ENCODE data around the gene DDX27.

DDX27 gene

GRCh38 chr20:49245921-49246740, 26.9 kb downstream of the DDX27 start:
- DNase-seq (ENCODE audit: extremely low spot score, insufficient read length, low read depth) = peak; percentile 25
- FAIRE-seq = peak; percentile 74

DNA sequence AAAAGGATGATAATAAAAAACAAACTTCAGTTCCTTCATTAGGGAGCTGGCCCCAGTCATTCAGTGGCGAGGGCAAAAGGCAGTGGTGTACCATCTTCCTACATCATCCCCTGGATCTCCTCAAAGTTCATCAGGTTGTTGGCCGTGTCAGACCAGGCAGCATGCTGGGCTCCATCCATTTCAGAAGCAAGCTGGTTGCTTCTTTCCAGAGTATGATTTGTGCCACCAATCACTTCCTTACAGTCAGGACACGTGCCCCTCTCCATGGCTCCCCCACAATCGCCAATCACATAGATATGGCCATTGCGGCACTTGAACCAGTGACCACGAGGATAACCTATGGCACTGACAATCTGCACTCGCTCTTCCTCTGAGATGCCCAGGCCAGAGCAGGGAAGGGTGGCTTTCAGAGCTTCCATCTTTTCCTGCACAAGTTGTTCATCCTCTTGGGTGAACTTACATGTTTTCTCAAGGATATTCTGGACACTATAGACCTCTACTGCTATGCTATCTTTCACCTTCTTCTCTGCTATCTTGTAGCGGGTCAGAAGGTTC, 28.0 kb downstream of the DDX27 start:
- FAIRE-seq (no peak), DNase-seq (ENCODE audit: extremely low spot score, insufficient read length, low read depth) (no peak)

GRCh38 chr20:49247792-49248191, 28.6 kb downstream of the DDX27 start:
- DNase-seq (ENCODE audit: extremely low spot score, insufficient read length, low read depth) (no peak), FAIRE-seq (no peak)

GRCh38 chr20:49248301-49248700, 29.1 kb downstream of the DDX27 start:
- no peak for FAIRE-seq
- DNase-seq (ENCODE audit: extremely low spot score, insufficient read length, low read depth) = no peak

GRCh38 chr20:49248879-49249665, 29.9 kb downstream of the DDX27 start:
- no peak for FAIRE-seq
- DNase-seq (ENCODE audit: extremely low spot score, insufficient read length, low read depth) = no peak

DNA sequence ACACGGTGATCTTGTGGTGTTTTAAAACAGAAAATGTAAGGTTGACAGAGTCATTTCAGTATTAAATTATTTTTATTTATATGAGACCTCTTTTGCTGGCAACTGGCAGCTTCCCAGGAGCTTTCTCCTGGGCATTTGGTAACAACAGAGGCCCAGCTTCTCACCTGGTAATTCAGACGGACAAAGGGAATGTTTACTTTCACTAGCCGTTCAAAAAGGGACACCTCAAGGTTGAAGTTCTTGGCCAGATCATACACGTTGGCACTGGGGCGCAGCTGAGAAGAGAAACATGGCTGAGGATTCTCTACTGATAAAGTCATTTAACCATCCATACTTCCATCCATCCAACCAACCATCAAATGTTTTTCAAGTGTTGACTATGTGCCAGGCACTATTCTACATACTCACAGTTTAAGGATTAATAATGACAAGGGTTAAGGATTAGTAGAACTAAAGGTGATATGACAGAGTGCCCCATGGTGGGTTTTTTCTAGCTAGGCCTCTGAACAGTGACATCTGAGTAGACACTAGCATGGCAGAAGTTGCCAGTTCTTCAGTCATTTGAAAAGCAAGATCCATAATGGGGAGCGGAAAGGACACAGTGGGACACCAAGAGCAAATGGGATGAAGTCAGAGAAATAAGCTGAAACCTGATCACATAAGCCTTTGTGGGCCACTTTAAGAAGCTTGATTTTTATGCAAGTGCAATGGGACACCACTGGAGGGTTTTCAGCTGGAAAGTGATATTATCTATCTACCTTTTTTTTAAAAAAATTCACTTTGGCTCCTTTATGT, 33.5 kb downstream of the DDX27 start:
- no peak for FAIRE-seq
- DNase-seq (ENCODE audit: extremely low spot score, insufficient read length, low read depth) = no peak

- no peak for FAIRE-seq
- DNase-seq (ENCODE audit: extremely low spot score, insufficient read length, low read depth) = no peak
Observed at GRCh38 chr20:49256261-49256660, 37.0 kb downstream of the DDX27 start.

GRCh38 chr20:49259284-49259683, 40.1 kb downstream of the DDX27 start:
- DNase-seq (ENCODE audit: extremely low spot score, insufficient read length, low read depth) (no peak), FAIRE-seq (no peak)

- DNase-seq (ENCODE audit: extremely low spot score, insufficient read length, low read depth) (no peak), FAIRE-seq (no peak)
Observed at GRCh38 chr20:49259799-49260198, 40.6 kb downstream of the DDX27 start.

DNA sequence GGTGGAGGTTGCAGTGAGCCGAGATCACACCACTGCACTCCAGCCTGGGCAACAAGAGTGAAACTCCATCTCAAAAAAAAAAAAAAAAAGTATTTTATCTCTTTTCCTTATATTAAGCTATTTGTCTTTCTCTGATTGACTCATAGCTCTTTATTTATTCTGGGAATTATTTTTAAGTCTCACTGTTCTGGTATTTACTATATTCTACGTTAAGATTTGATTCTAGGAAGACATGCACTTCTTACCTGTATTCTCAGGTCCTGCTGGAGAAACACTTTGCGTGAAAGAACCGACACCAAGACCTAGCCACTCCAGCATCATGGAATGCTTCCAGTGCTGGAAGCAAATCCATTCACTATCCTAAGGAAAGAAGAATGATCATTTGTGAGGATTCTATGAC, 41.0 kb downstream of the DDX27 start:
- FAIRE-seq = no peak
- no peak for DNase-seq (ENCODE audit: extremely low spot score, insufficient read length, low read depth)

DNA sequence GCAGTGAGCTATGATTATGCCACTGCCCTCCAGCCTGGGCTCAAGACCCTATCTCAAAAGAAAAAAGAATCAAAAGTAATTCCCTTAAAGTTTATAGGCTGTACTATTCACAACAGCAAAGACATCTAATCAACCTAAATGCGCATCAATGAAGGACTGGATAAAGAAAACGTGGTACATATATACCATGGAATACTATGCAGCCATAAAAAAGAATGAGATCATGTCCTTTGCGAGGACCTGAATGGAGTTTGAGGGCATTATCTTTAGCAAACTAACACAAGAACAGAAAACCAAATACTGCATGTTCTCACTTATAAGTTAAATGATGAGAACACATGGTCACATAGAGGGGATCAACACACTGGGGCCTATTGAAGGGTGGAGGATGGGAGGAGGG, 42.0 kb downstream of the DDX27 start:
- no peak for DNase-seq (ENCODE audit: extremely low spot score, insufficient read length, low read depth)
- no peak for FAIRE-seq

DNA sequence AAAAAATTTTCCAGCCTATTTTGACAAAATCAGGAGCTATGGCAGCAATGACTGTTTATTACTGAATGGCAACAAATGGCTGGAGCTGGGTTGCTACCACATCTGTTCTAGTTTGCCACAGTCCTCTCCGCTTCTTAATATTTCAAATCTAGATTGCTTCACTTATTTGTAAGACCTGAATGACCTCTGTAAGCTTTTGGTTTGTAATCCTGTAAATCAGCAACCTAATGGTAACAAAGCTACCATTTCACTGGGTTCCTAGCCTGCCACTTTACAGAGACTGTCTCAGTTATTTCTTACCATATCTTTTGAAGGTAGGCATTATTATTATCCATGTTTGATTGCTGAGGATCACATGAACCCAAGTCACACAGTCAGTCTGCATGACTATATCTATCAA, 43.2 kb downstream of the DDX27 start:
- DNase-seq (ENCODE audit: extremely low spot score, insufficient read length, low read depth) = no peak
- FAIRE-seq = no peak

DNA sequence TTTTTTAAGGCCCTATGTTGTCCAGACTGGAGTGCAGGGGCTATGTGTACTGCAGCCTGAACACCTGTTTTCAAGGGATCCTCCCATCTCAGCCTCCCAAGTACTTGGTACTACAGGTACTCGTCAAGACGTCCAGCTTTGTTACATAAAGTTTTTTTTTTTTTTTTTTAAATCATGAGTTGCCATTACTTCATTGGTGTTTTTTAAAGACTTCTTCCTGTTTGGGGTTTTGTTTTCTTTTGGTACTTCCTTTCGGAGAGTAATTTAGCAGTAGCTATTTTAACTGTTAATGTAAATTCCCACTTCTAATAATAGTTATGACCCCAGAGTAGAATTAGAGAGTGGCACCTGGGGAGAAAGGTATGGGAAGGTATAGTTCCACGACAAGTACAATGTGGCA, 48.1 kb downstream of the DDX27 start:
- no peak for DNase-seq (ENCODE audit: extremely low spot score, insufficient read length, low read depth)
- peak; percentile 5 for FAIRE-seq

DNA sequence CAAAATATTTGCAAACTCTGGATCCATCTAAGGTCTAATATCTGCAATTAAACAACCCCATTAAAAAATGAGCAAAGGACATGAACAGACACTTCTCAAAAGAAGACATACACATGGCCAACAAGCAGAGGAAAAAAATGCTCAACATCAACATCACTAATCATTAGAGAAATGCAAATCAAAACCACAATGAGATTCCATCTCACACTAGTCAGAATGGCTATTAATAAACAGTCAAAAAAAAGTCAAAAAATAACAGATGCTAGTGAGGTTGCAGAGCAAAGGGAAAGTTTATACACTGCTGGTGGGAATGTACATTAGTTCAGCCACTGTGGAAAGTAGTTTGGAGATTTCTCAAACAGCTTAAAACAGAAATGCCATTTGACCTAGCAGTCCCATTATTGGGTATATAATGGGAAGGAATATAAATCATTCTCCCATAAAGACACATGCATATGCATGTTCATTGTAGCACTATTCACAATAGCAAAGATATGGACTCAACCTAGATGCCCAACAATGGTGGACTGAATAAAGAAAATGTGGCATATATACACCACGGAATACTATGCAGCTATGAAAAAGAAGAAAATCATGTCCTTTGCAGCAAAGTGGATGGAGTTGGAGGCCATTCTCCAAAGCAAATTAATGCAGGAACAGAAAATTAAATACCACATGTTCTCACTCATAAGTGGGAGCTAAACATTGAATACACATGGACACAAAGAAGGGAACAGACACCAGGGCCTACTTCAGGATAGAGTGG, 49.6 kb downstream of the DDX27 start:
- DNase-seq (ENCODE audit: extremely low spot score, insufficient read length, low read depth) (no peak), FAIRE-seq (peak; percentile 86)

- FAIRE-seq (no peak), DNase-seq (ENCODE audit: extremely low spot score, insufficient read length, low read depth) (no peak)
Observed at GRCh38 chr20:49270177-49270576, 51.0 kb downstream of the DDX27 start.

GRCh38 chr20:49270736-49271135, 51.5 kb downstream of the DDX27 start:
- DNase-seq (ENCODE audit: extremely low spot score, insufficient read length, low read depth) = no peak
- FAIRE-seq = no peak

DNA sequence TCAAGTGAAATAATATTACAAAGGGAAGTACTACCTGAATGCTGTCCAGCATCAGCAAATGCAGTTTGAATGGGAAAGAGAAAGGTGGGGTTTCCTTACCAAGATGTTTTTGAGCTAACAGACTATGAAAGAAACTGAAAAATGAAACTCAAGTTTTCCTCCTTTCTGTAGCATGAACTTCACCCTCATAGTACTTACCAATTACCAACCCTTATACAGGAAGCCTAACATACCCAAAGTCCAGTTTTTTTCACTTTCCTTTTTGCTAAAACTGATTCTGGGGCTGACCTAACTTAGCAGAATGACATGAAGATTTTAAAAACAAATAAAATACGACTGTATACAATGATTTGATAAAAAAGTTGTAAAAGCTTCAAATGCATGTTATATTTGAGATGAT, 53.4 kb downstream of the DDX27 start:
- peak; percentile 83 for FAIRE-seq
- DNase-seq (ENCODE audit: extremely low spot score, insufficient read length, low read depth) = no peak

DNA sequence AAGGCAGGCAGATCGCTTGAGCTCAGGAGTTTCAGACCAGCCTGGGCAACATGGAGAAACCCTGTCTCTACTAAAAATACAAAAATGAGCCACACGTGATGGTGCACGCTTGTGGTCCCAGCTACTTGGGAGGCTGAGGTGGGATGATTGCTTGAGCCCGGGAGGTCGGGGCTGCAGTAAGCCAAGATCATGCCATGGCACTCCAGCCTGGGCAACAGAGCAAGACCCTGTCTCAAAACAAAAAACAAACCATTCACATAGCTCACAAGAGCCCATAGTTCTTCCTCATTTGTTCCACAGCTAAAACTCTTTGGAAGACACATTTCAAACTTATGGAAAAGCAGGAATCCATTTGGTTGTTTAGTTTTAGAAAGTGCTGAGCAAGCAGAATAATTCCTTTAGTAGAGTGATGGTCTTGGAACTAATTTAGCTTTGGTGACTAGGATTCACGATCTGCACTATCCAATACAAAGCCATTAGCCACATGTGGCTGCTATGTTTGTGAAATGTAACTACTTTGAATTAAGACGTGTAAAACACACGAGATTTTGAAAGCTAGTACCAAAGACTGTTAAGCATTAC, 54.6 kb downstream of the DDX27 start:
- DNase-seq (ENCODE audit: extremely low spot score, insufficient read length, low read depth) (no peak), FAIRE-seq (no peak)

- no peak for DNase-seq (ENCODE audit: extremely low spot score, insufficient read length, low read depth)
- FAIRE-seq = no peak
Observed at GRCh38 chr20:49275216-49275615, 56.0 kb downstream of the DDX27 start.
